Nephron (organoid): ENCODE results near the gene SHISA9.

ENCODE experiments used
- H3K27ac Mint-ChIP-seq, 3 experiments: 2 replicates each; pipeline ENCODE4 v1.8.0; 2020; ENCODE audit warnings: mixed read lengths in 3 of 3, mild to moderate bottlenecking in 2 of 3, moderate library complexity in 1 of 3
- H3K27me3 Mint-ChIP-seq: 2 replicates; pipeline ENCODE4 v1.8.0; 2021; ENCODE audit warnings: low read depth, mild to moderate bottlenecking, moderate library complexity, mixed read lengths
- H3K36me3 Mint-ChIP-seq: 2 replicates; pipeline ENCODE4 v1.8.0; 2020; ENCODE audit warnings: low read depth, mixed read lengths
- H3K4me1 Mint-ChIP-seq: 2 replicates; pipeline ENCODE4 v1.8.0; 2020; ENCODE audit warnings: mixed read lengths
- H3K4me3 Mint-ChIP-seq, 3 experiments: 2 replicates each; pipeline ENCODE4 v1.8.0; 2020; ENCODE audit warnings: mild to moderate bottlenecking in 3 of 3, mixed read lengths in 3 of 3, moderate library complexity in 2 of 3
- H3K9me3 Mint-ChIP-seq: 2 replicates; pipeline ENCODE4 v1.8.0; 2020; ENCODE audit warnings: mixed read lengths
- TF ChIP-seq, protein P1 (sequence below), 3 experiments: fragments of 200-600 bp; sonication (generic); IDR thresholded peaks; one replicate each; pipeline ENCODE4 v1.5.0; 2021; ENCODE audit warnings: antibody characterized with exemption in 3 of 3; ENCODE audit not compliant: unreplicated experiment in 3 of 3

The SHISA9 gene

DNA sequence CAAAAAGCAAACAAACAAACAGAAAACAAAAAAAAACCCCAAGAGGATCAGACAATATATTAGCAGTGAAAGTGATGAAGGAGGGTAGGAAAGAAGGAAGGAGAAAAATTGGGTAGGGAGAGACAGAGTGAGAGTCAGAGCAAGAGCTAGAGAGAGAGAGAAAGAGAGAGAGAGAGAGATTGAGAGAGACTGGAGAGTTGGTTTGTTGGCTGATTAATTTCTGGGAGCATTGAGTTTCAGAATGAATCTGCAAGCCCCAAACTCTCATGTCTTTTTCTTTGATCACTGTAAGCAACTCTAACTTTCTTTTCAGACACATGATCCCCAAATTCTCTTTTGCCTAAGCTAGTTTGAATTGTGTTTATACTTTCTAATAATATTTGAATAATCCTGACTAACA is 388.1 kb downstream of the SHISA9 start:
- H3K4me3 Mint-ChIP-seq: no peak overlapping the region
- no peaks in the 10 kb centered on the region for H3K36me3 Mint-ChIP-seq
- no peak overlapping the region for H3K27ac Mint-ChIP-seq
- peaks cover 5% of the 10 kb centered on the region for H3K27me3 Mint-ChIP-seq
- H3K4me1 Mint-ChIP-seq: no peaks in the 10 kb centered on the region
- TF ChIP-seq, protein P1, sequence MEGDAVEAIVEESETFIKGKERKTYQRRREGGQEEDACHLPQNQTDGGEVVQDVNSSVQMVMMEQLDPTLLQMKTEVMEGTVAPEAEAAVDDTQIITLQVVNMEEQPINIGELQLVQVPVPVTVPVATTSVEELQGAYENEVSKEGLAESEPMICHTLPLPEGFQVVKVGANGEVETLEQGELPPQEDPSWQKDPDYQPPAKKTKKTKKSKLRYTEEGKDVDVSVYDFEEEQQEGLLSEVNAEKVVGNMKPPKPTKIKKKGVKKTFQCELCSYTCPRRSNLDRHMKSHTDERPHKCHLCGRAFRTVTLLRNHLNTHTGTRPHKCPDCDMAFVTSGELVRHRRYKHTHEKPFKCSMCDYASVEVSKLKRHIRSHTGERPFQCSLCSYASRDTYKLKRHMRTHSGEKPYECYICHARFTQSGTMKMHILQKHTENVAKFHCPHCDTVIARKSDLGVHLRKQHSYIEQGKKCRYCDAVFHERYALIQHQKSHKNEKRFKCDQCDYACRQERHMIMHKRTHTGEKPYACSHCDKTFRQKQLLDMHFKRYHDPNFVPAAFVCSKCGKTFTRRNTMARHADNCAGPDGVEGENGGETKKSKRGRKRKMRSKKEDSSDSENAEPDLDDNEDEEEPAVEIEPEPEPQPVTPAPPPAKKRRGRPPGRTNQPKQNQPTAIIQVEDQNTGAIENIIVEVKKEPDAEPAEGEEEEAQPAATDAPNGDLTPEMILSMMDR (IDR thresholded peaks at IDR 0.05; ENCODE audit: unreplicated experiment in 3 of 3): no peak
- no peaks in the 10 kb centered on the region for H3K9me3 Mint-ChIP-seq
